Activated CD4-positive, alpha-beta T cell treated with anti-CD3 and anti-CD28 coated beads for 1 hour (primary cell): Measurements from ENCODE around the gene PCDHGB6.
"Not testable (repeated sequence)": the region's sequence is repeated elsewhere in the genome, so short reads cannot be mapped to it uniquely, and the experiment has no call there.

Source experiments
- DNase-seq: peaks from one replicate; pipeline ENCODE4 v3.0.0-alpha.2; 2020

The PCDHGB6 gene

GRCh38 chr5:141389153-141390042 is 18.4 kb upstream of the PCDHGB6 start:
- DNase-seq, result no peak

DNA sequence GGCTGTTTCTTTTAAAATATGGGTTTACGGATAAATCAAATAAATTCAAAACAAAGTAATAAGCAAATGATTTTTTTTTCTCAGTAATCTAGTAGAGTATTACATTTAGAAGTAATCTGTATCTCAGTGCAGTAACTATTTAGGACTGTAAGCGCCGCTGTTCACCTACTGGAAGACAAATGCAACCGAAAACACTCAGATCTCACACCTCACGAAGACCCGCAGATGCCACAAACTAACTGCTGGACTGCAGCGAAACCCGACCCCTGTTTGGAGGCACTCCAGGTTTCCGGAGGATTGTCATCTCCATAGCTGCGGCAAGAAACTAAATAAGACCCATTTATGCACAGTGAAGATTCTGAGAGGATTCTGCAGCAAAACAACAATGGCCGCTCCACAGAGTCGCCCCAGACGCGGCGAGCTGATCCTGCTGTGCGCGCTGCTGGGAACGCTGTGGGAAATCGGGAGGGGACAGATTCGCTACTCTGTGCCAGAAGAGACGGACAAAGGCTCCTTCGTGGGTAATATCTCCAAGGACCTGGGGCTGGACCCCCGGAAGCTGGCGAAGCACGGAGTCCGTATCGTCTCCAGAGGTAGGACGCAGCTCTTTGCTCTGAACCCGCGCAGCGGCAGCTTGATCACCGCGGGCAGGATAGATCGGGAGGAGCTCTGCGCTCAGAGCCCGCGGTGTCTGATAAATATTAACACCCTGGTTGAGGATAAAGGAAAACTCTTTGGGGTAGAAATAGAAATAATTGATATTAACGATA is 15.2 kb upstream of the PCDHGB6 start, which contains the start of gene PCDHGA8:
PCDHGA8 (plus strand) TSS at position 205 of the 770 bp plus-strand sequence; CDS start at position 386, 181 bp downstream.
- no peak for DNase-seq

DNA sequence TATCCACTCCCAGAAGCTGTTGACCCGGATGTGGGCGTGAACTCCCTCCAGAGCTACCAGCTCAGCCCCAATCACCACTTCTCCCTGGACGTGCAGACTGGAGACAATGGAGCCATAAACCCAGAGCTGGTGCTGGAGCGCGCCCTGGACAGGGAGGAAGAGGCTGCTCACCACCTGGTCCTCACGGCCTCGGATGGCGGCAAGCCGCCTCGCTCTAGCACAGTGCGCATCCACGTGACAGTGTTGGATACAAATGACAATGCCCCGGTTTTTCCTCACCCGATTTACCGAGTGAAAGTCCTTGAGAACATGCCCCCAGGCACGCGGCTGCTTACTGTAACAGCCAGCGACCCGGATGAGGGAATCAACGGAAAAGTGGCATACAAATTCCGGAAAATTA is 14.6 kb upstream of the PCDHGB6 start:
- no peak for DNase-seq

DNA sequence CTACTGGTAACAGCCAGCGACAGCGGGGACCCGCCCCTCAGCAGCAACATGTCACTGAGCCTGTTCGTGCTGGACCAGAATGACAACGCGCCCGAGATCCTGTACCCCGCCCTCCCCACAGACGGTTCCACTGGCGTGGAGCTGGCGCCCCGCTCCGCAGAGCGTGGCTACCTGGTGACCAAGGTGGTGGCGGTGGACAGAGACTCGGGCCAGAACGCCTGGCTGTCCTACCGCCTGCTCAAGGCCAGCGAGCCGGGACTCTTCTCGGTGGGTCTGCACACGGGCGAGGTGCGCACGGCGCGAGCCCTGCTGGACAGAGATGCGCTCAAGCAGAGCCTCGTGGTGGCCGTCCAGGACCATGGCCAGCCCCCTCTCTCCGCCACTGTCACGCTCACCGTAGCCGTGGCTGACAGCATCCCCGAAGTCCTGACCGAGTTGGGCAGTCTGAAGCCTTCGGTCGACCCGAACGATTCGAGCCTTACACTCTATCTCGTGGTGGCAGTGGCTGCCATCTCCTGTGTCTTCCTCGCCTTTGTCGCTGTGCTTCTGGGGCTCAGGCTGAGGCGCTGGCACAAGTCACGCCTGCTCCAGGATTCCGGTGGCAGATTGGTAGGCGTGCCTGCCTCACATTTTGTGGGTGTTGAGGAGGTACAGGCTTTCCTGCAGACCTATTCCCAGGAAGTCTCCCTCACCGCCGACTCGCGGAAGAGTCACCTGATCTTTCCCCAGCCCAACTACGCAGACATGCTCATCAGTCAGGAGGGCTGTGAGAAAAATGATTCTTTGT is 13.2 kb upstream of the PCDHGB6 start:
- DNase-seq, result not testable (repeated sequence)

DNA sequence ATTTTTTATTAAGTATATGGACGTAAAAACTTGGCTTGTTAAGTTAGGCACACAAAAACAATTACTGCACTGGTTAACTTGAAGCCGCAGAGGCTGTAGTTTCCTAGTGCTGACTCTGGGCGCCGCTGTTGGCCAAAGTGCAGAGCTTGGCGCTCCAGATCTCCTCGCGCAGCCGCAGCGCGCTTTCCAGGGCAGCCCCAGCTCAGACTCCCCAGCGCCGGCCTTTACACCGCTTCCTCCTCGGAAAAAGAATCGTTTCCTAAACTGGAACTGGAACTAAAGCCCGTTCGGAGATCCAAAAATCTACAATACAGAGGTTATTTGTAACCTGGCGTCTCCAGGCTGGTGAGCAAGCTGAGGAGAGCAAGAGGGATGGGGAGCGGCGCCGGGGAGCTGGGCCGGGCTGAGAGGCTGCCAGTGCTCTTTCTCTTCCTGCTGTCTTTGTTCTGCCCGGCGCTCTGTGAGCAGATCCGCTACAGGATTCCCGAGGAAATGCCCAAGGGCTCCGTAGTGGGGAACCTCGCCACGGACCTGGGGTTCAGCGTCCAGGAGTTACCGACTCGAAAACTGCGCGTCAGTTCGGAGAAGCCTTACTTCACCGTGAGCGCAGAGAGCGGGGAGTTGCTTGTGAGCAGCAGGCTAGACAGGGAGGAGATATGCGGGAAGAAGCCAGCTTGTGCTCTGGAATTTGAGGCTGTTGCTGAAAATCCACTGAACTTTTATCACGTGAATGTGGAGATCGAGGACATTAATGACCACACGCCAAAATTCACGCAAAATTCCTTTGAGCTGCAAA is 9.9 kb upstream of the PCDHGB6 start, which contains the start of gene PCDHGB5:
PCDHGB5 (plus strand) TSS at position 192 of the 796 bp plus-strand sequence; CDS start at position 373, 181 bp downstream.
- not testable (repeated sequence) for DNase-seq

- no peak for DNase-seq
Measured at GRCh38 chr5:141398608-141399007, 9.2 kb upstream of the PCDHGB6 start.

- DNase-seq, result no peak
Measured at GRCh38 chr5:141399555-141400258, 8.1 kb upstream of the PCDHGB6 start.

DNA sequence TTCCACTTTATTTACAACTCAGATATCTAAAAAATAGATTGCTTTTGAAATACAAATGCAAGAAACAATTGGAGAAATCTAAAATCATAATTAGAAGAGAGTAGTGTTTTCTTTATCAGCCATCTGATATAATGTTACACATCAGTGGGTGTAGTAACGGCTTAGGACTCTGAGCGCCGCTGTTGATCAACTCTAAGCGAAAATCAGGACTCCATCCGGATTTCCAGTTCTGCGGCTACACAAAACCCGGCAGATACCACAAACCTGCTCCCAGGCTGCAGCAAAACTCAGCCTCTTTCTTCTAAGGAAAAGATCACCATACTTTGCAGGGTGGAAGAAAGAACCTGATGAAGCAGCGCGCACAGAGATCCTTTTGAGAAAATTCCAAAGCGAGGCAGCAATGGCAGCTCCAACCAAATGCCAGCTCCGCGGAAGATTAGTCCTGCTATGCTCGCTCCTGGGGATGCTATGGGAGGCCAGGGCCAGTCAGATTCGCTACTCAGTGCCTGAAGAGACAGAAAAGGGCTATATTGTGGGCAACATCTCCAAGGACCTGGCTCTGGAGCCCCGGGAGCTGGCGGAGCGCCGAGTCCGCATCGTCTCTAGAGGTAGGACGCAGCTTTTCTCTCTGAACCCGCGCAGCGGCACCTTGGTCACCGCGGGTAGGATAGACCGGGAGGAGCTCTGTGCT is 5.1 kb upstream of the PCDHGB6 start, which contains the start of gene PCDHGA9:
PCDHGA9 (plus strand) TSS at position 226 of the 691 bp plus-strand sequence; CDS start at position 401, 175 bp downstream.
- no peak for DNase-seq

DNA sequence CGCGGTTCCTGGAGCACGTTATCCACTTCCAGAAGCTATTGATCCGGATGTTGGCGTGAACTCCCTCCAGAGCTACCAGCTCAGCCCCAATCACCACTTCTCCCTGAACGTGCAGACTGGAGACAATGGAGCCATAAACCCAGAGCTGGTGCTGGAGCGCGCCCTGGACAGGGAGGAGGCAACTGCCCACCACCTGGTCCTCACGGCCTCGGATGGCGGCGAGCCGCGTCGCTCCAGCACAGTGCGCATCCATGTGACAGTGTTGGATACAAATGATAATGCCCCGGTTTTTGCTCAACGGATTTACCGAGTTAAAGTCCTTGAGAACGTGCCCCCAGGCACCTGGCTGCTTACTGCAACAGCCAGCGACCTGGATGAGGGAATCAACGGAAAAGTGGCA is 4.4 kb upstream of the PCDHGB6 start:
- DNase-seq, result no peak

GRCh38 chr5:141409598-141410306 is 1.9 kb downstream of the PCDHGB6 start:
- no peak for DNase-seq

GRCh38 chr5:141411575-141411974 is 3.8 kb downstream of the PCDHGB6 start:
- no peak for DNase-seq

DNA sequence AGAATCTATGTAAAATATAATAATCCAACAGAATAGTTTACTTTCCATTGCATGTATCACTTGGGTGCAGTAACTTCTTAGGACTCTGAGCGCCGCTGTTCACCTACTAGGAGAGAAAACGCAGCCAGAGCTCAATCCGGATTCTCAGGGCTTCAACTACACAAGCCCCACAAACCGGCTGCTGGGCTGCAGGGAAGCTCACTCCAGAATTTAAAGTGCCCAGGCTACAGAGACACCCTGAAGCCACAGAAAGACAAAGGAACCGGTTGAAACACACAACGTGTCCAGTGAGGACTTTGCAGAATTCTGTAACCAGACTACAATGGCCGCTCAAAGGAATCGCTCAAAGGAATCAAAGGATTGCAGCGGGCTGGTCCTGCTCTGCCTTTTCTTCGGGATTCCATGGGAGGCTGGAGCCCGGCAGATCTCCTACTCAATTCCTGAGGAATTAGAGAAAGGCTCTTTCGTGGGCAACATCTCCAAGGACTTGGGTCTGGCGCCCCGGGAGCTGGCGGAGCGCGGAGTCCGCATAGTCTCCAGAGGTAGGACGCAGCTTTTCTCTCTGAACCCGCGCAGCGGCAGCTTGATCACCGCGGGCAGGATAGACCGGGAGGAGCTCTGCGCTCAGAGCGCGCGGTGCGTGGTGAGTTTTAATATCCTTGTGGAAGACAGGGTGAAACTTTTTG is 5.2 kb downstream of the PCDHGB6 start, which contains the start of gene PCDHGA10:
PCDHGA10 (plus strand) TSS at position 134 of the 686 bp plus-strand sequence; CDS start at position 323, 189 bp downstream.
- peak; percentile 38 for DNase-seq

DNA sequence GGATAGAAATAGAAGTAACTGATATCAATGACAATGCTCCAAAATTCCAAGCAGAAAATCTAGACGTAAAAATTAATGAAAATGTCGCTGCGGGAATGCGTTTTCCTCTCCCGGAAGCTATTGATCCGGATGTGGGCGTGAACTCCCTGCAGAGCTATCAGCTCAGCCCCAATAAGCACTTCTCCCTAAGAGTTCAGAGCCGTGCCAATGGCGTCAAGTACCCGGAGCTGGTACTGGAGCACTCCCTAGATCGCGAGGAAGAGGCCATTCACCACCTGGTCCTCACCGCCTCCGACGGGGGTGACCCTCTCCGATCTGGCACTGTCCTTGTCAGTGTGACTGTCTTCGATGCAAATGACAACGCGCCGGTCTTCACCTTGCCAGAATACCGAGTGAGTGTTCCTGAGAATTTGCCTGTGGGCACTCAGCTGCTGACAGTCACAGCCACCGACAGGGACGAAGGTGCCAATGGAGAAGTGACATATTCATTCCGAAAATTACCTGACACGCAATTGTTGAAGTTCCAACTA is 5.8 kb downstream of the PCDHGB6 start:
- no peak for DNase-seq

DNA sequence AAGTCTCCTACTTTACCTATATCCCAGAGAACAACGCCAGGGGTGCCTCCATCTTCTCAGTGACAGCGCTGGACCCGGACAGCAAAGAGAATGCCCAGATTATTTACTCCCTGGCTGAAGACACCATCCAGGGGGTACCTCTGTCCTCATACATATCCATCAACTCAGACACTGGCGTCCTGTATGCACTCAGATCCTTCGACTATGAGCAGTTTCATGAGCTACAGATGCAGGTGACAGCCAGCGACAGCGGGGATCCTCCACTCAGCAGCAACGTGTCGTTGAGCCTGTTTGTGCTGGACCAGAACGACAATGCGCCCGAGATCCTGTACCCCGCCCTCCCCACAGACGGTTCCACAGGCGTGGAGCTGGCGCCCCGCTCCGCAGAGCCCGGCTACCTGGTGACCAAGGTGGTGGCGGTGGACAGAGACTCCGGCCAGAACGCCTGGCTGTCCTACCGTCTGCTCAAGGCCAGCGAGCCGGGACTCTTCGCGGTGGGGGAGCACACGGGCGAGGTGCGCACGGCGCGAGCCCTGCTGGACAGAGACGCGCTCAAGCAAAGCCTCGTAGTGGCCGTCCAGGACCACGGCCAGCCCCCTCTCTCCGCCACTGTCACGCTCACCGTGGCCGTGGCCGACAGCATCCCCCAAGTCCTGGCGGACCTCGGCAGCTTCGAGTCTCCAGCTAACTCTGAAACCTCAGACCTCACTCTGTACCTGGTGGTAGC is 6.9 kb downstream of the PCDHGB6 start:
- DNase-seq, result not testable (repeated sequence)

DNA sequence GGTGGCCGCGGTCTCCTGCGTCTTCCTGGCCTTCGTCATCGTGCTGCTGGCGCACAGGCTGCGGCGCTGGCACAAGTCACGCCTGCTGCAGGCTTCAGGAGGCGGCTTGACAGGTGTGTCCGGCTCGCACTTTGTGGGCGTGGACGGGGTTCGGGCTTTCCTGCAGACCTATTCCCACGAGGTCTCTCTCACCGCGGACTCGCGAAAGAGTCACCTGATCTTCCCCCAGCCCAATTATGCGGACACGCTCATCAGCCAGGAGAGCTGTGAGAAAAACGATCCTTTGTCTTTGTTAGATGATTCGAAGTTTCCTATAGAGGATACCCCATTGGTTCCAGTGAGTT is 7.4 kb downstream of the PCDHGB6 start:
- DNase-seq, result not testable (repeated sequence)

DNA sequence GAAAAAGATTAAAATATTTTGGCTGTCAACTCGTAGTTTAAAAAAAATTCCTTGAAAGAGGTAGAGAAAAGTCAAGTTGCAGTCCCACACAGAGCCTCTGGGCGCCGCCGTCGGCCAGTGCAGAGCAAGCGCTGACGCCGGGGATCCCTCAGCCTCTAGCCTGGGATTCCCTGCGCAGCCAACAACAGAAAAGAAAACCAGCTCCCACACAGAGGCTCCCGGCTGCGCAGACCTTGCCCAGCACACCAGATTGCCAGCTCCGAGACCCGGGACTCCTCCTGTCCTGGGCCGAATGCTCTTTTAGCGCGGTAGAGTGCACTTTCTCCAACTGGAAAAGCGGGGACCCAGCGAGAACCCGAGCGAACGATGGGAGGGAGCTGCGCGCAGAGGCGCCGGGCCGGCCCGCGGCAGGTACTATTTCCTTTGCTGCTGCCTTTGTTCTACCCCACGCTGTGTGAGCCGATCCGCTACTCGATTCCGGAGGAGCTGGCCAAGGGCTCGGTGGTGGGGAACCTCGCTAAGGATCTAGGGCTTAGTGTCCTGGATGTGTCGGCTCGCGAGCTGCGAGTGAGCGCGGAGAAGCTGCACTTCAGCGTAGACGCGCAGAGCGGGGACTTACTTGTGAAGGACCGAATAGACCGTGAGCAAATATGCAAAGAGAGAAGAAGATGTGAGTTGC is 9.8 kb downstream of the PCDHGB6 start, which contains the start of gene PCDHGB7:
PCDHGB7 (plus strand) TSS at position 184 of the 679 bp plus-strand sequence; CDS start at position 367, 183 bp downstream.
- DNase-seq, result not testable (repeated sequence)
